Astrocyte (in vitro differentiated cells and primary cell): ENCODE results near the gene IST1.

Experiments used
- EZH2 ChIP-seq: IDR thresholded peaks from 2 replicates; pipeline ENCODE4 v1.6.1; 2012; ENCODE audit warnings: mild to moderate bottlenecking, low read length, inconsistent platforms; ENCODE audit not compliant: insufficient read depth
- TF ChIP-seq, protein P1 (sequence below): IDR thresholded peaks from 2 replicates; pipeline ENCODE4 v1.5.1; 2011; ENCODE audit warnings: low read depth, mild to moderate bottlenecking, inconsistent platforms, low read length, moderate library complexity; ENCODE audit not compliant: insufficient read depth

DNA sequence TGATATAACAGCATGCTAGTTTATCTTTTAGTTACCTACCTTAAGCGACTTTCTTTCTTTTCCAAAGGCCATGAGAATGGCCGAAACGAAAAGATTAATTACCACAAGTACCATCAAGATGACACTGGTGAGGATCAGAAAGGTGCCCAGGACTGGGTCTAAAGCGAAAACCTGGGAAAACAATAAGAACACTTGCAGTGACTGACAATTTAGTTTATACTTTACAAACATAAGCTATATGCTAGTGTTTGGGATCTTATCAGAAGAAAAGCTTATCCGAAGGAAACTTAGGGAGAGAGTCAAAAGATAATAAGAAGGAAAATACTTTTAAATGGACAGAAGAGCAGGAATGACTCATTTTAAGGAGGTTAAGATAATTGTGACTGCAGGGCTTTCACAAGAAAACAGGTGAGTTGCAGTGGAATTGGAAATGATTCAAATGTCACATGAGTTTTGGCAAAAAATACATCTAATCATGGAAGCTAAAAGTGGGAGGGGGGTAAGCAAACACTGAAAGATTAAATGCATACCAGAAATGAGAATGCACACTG lies 34.8 kb downstream of the IST1 start:
- TF ChIP-seq, protein P1, sequence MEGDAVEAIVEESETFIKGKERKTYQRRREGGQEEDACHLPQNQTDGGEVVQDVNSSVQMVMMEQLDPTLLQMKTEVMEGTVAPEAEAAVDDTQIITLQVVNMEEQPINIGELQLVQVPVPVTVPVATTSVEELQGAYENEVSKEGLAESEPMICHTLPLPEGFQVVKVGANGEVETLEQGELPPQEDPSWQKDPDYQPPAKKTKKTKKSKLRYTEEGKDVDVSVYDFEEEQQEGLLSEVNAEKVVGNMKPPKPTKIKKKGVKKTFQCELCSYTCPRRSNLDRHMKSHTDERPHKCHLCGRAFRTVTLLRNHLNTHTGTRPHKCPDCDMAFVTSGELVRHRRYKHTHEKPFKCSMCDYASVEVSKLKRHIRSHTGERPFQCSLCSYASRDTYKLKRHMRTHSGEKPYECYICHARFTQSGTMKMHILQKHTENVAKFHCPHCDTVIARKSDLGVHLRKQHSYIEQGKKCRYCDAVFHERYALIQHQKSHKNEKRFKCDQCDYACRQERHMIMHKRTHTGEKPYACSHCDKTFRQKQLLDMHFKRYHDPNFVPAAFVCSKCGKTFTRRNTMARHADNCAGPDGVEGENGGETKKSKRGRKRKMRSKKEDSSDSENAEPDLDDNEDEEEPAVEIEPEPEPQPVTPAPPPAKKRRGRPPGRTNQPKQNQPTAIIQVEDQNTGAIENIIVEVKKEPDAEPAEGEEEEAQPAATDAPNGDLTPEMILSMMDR: no peak
- no peak for TF ChIP-seq EZH2
